ENCODE measurements around the gene FAF2. TPM values are rescaled to one million over a fixed set of nuclear protein-coding genes. Genes with fewer than 3 reads are reported as not detected.

Gene FAF2
- total and polyA plus RNA-seq, 2 donors (not counting 3 experiments of a cell fraction or from before 2014, with no cell fraction given) = 27.9 to 43.5 TPM

- Histone ChIP-seq H3K9me3 (replicated peaks; ENCODE audit: control insufficient read depth, insufficient read depth, low read length) (no peaks in the 10 kb centered on the region), H3K9ac (replicated peaks; ENCODE audit: extremely low read depth, insufficient read depth, low read length) (no peak overlapping the region), H3K4me2 (ENCODE audit: insufficient read depth, low read length) (no peak overlapping the region), H3K4me3 (replicated peaks in 1 of 3; ENCODE audit: insufficient read depth in 1 of 3, low read depth in 1 of 3, low read length in 3 of 3) (no peak overlapping the region), H3K79me2 (ENCODE audit: control insufficient read depth, insufficient read depth, low read length) (peaks cover 11% of the 10 kb centered on the region), H3K9me1 (replicated peaks; ENCODE audit: control insufficient read depth, extremely low read depth, insufficient read depth, low read length) (no peaks in the 10 kb centered on the region), H3K36me3 (ENCODE audit: control insufficient read depth in 2 of 2, extremely low read depth in 1 of 2, insufficient read depth in 2 of 2, low read length in 2 of 2) (no peaks in the 10 kb centered on the region), H3K27me3 (ENCODE audit: control insufficient read depth in 2 of 2, insufficient read depth in 2 of 2, low read length in 2 of 2) (no peaks in the 10 kb centered on the region), H2AFZ (ENCODE audit: low read depth, low read length) (no peak overlapping the region), H3K27ac (ENCODE audit: insufficient read depth, low read depth, low read length) (no peak overlapping the region), H3K4me1 (ENCODE audit: control insufficient read depth, extremely low read depth, insufficient read depth, low read length) (peaks cover 12% of the 10 kb centered on the region), H4K20me1 (replicated peaks; ENCODE audit: control insufficient read depth, extremely low read depth, insufficient read depth, low read length) (no peaks in the 10 kb centered on the region)
- FAIRE-seq = peak; percentile 37
- no TSS peak for BruUV-seq (replicated peaks)
- CTCF ChIA-PET = interaction anchor here (0.9 to 4.0 kb wide), 5 partner anchors 11 to 152 kb away, joined by 3 to 88 read pairs (median 6); partner anchors contain the start of gene FAF2
- TF ChIP-seq, protein P1, sequence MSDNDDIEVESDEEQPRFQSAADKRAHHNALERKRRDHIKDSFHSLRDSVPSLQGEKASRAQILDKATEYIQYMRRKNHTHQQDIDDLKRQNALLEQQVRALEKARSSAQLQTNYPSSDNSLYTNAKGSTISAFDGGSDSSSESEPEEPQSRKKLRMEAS (IDR thresholded peaks at IDR 0.05; ENCODE audit: insufficient read depth, insufficient read length) = no peak
- TF ChIP-seq MYC (IDR thresholded peaks at IDR 0.05; ENCODE audit: low read depth, low read length) (no peak), CTCF (IDR thresholded peaks at IDR 0.05; ENCODE audit: extremely low read depth in 1 of 2, insufficient read depth in 1 of 2, low read depth in 1 of 2, low read length in 2 of 2) (no peak), POLR2AphosphoS5 (IDR thresholded peaks at IDR 0.05; ENCODE audit: insufficient read depth, low read depth, low read length) (no peak), JUN (IDR thresholded peaks at IDR 0.05; ENCODE audit: borderline replicate concordance, insufficient read depth, insufficient read length, low read depth) (no peak), POLR2A (IDR thresholded peaks at IDR 0.05; ENCODE audit: low read depth, low read length) (no peak)
- intact Hi-C loops (cut with micrococcal nuclease) (loop anchor here (5.0 kb wide), 1 partner anchor 69 kb away; no protein-coding TSS in a partner anchor), dilution Hi-C loops (cut with MboI; ENCODE audit: extremely low pct_ligation_motif_present, low sequenced_read_pairs) (no loop called here)
- DNase-seq (ENCODE audit: low read depth, low spot score) = peak; percentile 45
- POLR2A ChIA-PET = no interaction called here
Measured at GRCh38 chr5:176418251-176418650, 29.9 kb upstream of the FAF2 start.

DNA sequence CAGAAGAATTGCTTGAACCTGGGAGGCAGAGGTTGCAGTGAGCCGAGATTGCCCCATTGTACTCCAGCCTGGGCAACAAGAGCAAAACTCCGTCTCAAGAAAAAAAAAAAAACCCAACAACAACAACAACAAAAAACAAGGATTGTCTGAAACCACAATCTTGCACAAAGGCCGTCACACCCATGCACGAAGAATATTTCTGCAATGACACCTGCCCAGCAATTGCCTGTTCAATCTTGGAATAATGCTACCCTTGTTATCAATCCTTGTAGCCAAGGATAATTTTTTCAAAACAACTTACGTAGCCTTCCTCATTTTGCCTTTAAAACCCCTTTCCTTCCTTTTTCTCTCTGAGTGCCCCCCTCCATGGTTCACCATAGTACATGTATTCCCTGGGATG is 28.1 kb upstream of the FAF2 start:
- ChIA-PET POLR2A (no interaction called here), CTCF (no interaction called here)
- H3K79me2 ChIP-seq (ENCODE audit: control insufficient read depth, insufficient read depth, low read length) = peaks cover 10% of the 10 kb centered on the region
- intact Hi-C loops (cut with micrococcal nuclease) (no loop called here), dilution Hi-C loops (cut with MboI; ENCODE audit: extremely low pct_ligation_motif_present, low sequenced_read_pairs) (no loop called here)
- no peaks in the 10 kb centered on the region for H3K9me1 ChIP-seq (replicated peaks; ENCODE audit: control insufficient read depth, extremely low read depth, insufficient read depth, low read length)
- H3K27me3 ChIP-seq (ENCODE audit: control insufficient read depth in 2 of 2, insufficient read depth in 2 of 2, low read length in 2 of 2) = no peaks in the 10 kb centered on the region
- peaks cover 13% of the 10 kb centered on the region for H3K4me1 ChIP-seq (ENCODE audit: control insufficient read depth, extremely low read depth, insufficient read depth, low read length)
- no TSS peak for BruUV-seq (replicated peaks)
- H3K4me2 ChIP-seq (ENCODE audit: insufficient read depth, low read length) = no peak overlapping the region
- H3K9me3 ChIP-seq (replicated peaks; ENCODE audit: control insufficient read depth, insufficient read depth, low read length) = no peaks in the 10 kb centered on the region
- no peak overlapping the region for H3K4me3 ChIP-seq (replicated peaks in 1 of 3; ENCODE audit: insufficient read depth in 1 of 3, low read depth in 1 of 3, low read length in 3 of 3)
- H4K20me1 ChIP-seq (replicated peaks; ENCODE audit: control insufficient read depth, extremely low read depth, insufficient read depth, low read length) = no peaks in the 10 kb centered on the region
- FAIRE-seq = no peak
- DNase-seq (ENCODE audit: low read depth, low spot score) = no peak
- H2AFZ ChIP-seq (ENCODE audit: low read depth, low read length) = no peak overlapping the region
- TF ChIP-seq FOS (IDR thresholded peaks at IDR 0.05; ENCODE audit: borderline replicate concordance, insufficient read depth, low read length) = no peak
- no peak for TF ChIP-seq JUN (IDR thresholded peaks at IDR 0.05; ENCODE audit: borderline replicate concordance, insufficient read depth, insufficient read length, low read depth)
- no peak for TF ChIP-seq POLR2A (IDR thresholded peaks at IDR 0.05; ENCODE audit: low read depth, low read length)
- no peak for TF ChIP-seq EZH2 (IDR thresholded peaks at IDR 0.05; ENCODE audit: borderline replicate concordance, low read depth, low read length, severe bottlenecking)
- TF ChIP-seq, protein P1 (IDR thresholded peaks at IDR 0.05; ENCODE audit: insufficient read depth, insufficient read length) = no peak
- no peak overlapping the region for H3K9ac ChIP-seq (replicated peaks; ENCODE audit: extremely low read depth, insufficient read depth, low read length)
- H3K27ac ChIP-seq (ENCODE audit: insufficient read depth, low read depth, low read length) = no peak overlapping the region
- H3K36me3 ChIP-seq (ENCODE audit: control insufficient read depth in 2 of 2, extremely low read depth in 1 of 2, insufficient read depth in 2 of 2, low read length in 2 of 2) = no peaks in the 10 kb centered on the region

All from endothelial cell of umbilical vein (primary cell).